IPS-15b (cell line): Measurements from ENCODE around the gene MYCL.
"Not testable (repeated sequence)": the region's sequence is repeated elsewhere in the genome, so short reads cannot be mapped to it uniquely, and the experiment has no call there.

ENCODE experiments used
- H3K27me3 ChIP-seq: one replicate; pipeline ENCODE4 v1.6.1; 2013; ENCODE audit warnings: low read length; ENCODE audit not compliant: control insufficient read depth, insufficient read depth
- H3K36me3 ChIP-seq: one replicate; pipeline ENCODE4 v1.6.1; 2013; ENCODE audit warnings: low read length; ENCODE audit not compliant: control insufficient read depth, insufficient read depth
- H3K4me1 ChIP-seq: one replicate; pipeline ENCODE4 v1.6.1; 2013; ENCODE audit warnings: mild to moderate bottlenecking, low read length; ENCODE audit not compliant: control insufficient read depth, insufficient read depth
- H3K4me3 ChIP-seq: one replicate; pipeline ENCODE4 v1.5.1; 2013; ENCODE audit warnings: low read depth, low read length
- H3K9ac ChIP-seq: one replicate; pipeline ENCODE4 v1.6.1; 2013; ENCODE audit warnings: low read depth, mild to moderate bottlenecking, low read length
- H3K9me3 ChIP-seq: one replicate; pipeline ENCODE4 v1.6.1; 2013; ENCODE audit warnings: mild to moderate bottlenecking, low read length; ENCODE audit not compliant: control insufficient read depth, insufficient read depth

The MYCL gene

DNA sequence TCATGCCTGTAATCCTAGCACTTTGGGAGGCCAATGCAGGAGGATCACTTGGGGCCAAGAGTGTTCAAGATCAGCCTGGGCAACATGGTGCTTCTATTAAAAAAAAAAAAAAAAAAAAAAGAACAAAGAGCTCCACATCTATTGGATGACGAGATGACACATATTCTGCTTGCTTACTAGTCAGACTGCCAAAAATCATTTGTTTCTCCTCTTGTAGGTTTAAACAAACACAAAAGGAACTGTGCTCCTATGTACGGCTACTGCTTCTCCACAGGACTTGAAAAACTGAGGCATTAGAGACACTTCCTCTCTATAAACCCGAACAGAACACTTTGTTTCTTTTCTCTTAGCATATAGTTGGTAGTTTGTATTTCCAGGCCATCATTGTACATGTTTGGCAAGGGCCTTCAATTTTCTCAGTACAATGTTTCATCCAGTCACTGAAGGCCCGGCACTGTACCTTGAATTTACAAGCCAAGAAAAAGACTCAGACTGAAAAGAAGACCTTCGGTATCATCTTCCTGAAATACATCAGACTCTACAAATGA is 24.4 kb downstream of the MYCL start:
- no peaks in the 10 kb centered on the region for H3K9me3 ChIP-seq
- no peak overlapping the region for H3K4me3 ChIP-seq
- H3K36me3 ChIP-seq, result no peaks in the 10 kb centered on the region
- H3K4me1 ChIP-seq, result peaks cover 21% of the 10 kb centered on the region
- H3K27me3 ChIP-seq, result no peaks in the 10 kb centered on the region
- no peak overlapping the region for H3K9ac ChIP-seq

DNA sequence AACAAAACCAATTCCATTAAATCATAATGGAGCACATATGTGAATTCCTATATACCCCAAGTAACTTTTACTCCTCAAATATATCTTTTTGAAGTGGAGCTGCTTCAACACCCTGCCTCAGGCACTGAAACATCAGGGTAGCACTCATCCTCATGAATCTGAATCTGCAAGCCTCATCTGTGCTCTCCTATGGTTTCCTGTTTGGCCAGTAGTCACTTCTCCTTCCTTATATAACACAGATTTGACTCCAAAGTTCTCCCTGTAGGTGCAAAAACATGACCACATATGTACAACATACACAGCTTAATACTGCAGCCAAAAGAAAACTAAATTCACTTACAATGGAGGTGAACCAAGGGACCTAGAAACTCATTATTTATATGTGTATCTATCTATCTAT is 25.6 kb downstream of the MYCL start:
- Histone ChIP-seq H3K9ac (no peak overlapping the region), H3K36me3 (no peaks in the 10 kb centered on the region), H3K4me1 (peaks cover 14% of the 10 kb centered on the region), H3K27me3 (no peaks in the 10 kb centered on the region), H3K4me3 (no peak overlapping the region), H3K9me3 (no peaks in the 10 kb centered on the region)

DNA sequence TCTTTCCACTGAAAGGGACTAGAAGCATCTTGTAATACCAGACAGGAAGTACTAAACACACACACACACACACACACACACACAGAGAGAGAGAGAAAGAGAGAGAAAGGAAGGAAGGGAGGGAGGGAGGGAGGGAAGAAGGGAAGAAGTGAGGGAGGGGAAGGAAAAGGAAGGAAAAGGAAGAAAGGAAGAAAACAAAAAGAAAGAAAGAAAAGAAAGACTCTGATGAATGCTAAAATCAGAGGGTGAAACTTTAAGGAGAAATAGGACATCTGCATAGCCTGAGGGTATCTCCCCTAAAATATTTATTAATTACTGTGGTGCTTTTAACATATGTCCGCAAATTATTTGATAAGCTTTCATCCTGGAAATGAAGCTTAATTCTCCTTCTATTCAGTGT is 29.0 kb downstream of the MYCL start:
- no peaks in the 10 kb centered on the region for H3K36me3 ChIP-seq

DNA sequence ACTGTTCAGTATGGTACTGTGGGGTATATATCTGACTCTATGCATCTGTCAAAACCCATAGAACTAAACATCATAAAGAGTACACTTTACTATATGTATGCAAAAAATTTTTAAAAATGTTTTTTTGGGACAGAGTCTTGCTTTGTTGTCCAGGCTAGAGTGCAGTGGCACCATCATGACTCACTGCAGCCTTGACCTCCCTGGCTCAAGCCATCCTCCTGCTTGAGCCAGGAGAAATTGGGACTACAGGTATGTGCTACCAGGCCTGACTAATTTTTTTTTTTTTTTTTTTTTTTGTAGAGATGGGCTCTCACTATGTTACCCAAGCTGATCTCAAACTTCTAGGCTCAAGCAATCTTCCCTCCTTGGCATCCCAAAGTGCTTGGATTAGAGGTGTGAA is 29.9 kb downstream of the MYCL start:
- Histone ChIP-seq H3K27me3 (no peaks in the 10 kb centered on the region), H3K36me3 (no peaks in the 10 kb centered on the region), H3K4me1 (no peaks in the 10 kb centered on the region), H3K9me3 (no peaks in the 10 kb centered on the region), H3K4me3 (no peak overlapping the region), H3K9ac (no peak overlapping the region)

More for the DNA sequence above, 29.0 kb downstream of the MYCL start:
- Histone ChIP-seq H3K9me3 (no peaks in the 10 kb centered on the region), H3K27me3 (no peaks in the 10 kb centered on the region), H3K4me3 (no peak overlapping the region), H3K9ac (no peak overlapping the region), H3K4me1 (peaks cover 5% of the 10 kb centered on the region)

DNA sequence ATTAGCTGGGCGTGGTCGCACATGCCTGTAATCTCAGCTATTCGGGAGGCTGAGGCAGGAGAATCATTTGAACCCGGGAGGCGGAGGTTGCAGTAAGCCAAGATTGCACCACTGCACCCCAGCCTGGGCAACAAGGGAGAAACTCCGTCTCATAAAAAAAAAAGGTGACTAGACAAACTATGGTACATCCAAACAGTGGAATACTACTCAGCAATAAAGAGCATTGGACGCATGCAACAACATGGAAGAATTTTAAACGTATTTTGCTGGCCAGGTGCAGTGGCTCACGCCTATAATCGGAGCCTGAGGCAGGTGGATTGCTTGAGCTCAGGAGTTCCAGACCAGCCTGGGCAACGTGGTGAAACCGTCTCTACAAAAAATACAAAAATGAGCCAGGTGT is 30.7 kb downstream of the MYCL start:
- not testable (repeated sequence) for H3K9ac ChIP-seq, H3K4me3 ChIP-seq, H3K36me3 ChIP-seq, H3K27me3 ChIP-seq, H3K9me3 ChIP-seq, H3K4me1 ChIP-seq

DNA sequence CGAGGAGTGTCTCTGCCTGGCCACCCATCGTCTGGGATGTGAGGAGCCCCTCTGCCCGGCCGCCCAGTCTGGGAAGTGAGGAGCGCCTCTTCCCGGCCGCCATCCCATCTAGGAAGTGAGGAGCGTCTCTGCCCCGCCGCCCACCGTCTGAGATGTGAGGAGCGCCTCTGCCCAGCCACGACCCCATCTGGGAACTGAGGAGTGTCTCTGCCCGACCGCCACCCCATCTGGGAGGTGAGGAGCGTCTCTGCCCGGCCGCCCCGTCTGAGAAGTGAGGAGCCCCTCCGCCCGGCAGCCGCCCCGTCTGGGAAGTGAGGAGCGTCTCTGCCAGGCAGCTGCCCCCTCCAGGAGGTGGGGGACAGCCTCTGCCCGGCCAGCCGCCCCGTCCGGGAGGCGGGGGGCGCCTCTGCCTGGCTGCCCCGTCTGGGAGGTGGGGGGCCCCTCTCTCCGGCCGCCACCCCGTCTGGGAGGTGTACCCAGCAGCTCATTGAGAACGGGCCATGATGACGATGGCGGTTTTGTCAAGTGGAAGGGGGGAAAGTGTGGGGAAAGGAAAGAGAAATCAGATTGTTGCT is 32.1 kb downstream of the MYCL start:
- not testable (repeated sequence) for H3K36me3 ChIP-seq, H3K9ac ChIP-seq, H3K4me1 ChIP-seq, H3K4me3 ChIP-seq, H3K9me3 ChIP-seq, H3K27me3 ChIP-seq

DNA sequence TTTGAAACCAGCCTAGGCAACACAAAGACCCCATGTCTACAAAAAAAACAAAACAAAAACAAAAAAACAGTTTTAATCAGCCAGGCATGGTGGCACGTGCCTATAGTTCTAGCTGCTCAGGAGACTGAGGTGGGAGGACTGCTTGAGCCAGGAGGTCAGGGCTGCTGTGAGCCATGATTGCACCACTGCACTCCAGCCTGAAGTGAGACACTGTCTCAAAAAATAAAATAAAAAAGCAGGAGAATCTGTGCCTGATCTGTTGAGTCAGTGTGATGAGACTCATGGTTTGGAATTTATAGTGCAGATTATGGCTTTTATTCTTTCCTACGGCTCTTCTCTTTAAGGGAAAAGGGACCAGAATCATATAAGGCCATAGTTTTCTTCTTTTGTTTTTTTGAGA is 35.0 kb downstream of the MYCL start:
- no peak overlapping the region for H3K9ac ChIP-seq
- H3K27me3 ChIP-seq, result no peaks in the 10 kb centered on the region
- no peaks in the 10 kb centered on the region for H3K9me3 ChIP-seq
- H3K36me3 ChIP-seq, result no peaks in the 10 kb centered on the region
- H3K4me3 ChIP-seq, result no peak overlapping the region
- no peaks in the 10 kb centered on the region for H3K4me1 ChIP-seq

DNA sequence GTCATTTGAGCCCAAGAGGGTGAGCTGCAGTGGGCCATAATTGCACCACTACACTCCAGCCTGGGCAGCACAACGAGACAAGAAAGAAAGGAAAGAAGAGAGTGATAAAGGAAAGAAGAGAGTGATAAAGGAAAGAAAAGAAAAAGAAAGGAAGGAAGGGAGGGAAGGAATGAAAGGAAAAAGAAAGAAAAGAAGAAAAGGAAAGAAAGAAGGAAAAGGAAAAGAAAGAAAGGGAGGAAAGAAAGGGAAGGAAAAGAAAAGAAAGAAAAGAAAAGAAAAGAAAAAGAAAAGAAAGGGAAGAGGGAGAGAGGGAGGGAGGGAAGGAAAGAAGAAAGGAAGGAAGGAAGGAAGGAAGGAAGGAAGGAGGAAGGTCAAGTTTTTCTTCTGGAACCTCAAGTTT is 36.0 kb downstream of the MYCL start:
- Histone ChIP-seq H3K4me3 (no peak overlapping the region), H3K36me3 (no peaks in the 10 kb centered on the region), H3K9me3 (no peaks in the 10 kb centered on the region), H3K9ac (no peak overlapping the region), H3K4me1 (no peaks in the 10 kb centered on the region), H3K27me3 (no peaks in the 10 kb centered on the region)

DNA sequence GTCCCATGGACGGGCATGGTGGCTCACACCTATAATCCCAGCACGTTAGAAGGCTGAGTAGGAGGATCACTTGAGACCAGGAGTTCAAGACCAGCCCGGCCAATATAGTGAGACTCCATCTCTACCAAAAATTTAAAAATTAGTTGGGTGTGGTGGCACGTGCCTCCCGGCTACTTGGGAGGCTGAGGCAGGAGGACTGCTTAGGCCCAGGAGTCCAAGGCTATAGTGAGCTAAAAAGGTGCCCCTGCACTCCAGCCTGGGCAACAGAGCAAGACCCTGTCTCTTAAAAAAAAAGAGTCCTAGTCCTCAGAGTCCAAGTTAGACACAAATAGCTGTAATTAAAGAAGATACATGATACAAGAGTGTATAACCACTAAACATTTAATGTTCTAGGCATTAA is 38.5 kb downstream of the MYCL start:
- Histone ChIP-seq H3K4me3 (no peak overlapping the region), H3K27me3 (no peaks in the 10 kb centered on the region), H3K9ac (no peak overlapping the region), H3K4me1 (no peaks in the 10 kb centered on the region), H3K9me3 (no peaks in the 10 kb centered on the region), H3K36me3 (no peaks in the 10 kb centered on the region)

DNA sequence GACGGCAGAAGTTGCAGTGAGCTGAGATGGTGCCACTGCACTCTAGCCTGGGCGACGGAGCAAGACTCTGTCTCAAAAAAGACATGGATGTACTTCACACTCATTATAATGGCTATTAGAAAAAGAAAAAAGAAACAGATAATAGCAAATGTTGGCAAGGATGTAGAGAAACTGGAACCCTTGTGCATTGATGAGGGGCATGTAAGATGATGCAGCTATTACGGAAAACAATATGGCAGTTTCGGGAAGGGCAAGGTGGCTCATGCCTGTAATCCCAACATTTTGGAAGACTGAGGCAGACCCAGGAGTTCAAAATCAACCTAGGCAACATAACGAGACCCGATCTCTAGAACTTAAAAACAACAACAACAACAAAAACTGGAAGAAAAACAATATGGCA is 40.7 kb downstream of the MYCL start:
- Histone ChIP-seq H3K27me3 (no peaks in the 10 kb centered on the region), H3K36me3 (no peaks in the 10 kb centered on the region), H3K4me1 (no peaks in the 10 kb centered on the region), H3K9ac (no peak overlapping the region), H3K9me3 (no peaks in the 10 kb centered on the region), H3K4me3 (no peak overlapping the region)

DNA sequence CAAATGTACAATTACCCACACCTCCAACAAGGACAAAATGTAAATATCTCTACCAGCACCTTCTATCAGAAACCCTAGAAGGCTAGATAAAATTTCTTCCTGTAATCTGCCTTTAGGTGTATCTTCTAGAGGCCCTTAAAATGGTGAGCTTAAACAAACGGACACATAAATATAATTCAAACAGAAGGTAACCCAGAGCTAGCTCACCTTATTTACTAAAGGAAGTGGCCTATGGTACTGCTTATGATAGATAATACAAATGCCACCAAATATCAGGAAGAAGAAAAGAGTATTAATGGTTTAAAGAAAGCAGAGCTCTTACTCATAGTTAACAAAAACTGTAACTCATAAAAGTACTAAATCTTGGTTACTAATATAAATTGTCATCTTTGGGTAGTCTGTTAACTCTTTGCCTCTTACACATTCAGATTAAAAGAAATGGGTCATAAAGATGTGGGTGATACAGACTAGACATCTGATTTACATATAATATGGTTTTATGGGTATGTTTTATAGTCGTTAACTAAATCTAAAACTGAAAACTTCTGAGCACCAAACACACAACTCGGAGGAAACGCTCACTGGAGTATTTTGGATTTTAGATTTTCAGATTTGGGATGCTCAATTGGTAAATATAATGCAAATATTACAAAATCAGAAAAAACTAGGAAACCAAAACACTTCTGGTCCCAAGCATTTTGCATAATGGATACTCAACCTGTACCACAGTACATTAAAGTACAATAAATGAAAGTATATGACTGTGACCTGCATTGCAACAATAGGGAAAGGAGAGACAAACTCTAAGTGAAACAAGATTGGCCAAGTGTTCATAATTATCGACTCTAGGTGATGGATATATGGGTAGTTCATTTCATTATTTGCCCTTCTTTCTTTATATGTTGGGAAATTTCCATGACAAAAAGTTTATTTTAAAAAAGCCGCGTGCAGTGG is 41.6 kb downstream of the MYCL start:
- Histone ChIP-seq H3K9me3 (no peaks in the 10 kb centered on the region), H3K27me3 (no peaks in the 10 kb centered on the region), H3K9ac (no peak overlapping the region), H3K36me3 (no peaks in the 10 kb centered on the region), H3K4me3 (no peak overlapping the region), H3K4me1 (no peaks in the 10 kb centered on the region)

DNA sequence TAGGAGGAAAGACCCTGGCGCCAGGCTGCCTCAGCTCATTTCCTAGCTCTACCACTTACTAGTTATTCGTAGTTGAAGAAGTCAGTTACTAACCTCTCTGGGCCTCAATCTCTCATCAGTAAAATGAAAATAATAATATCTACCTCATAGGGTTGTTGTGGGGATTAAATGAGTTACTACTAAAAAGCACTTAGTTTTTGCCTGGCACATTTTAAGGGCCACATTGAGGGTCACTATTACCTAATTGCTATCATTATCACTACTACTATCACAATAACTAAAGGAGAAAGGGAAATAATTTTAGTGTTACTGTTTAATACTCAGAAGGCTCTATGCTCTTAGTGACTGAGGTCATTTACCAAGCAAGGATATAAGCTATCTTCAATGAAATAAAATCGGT is 43.4 kb downstream of the MYCL start:
- Histone ChIP-seq H3K9me3 (no peaks in the 10 kb centered on the region), H3K36me3 (no peaks in the 10 kb centered on the region), H3K9ac (no peak overlapping the region)

More for the DNA sequence above, 43.4 kb downstream of the MYCL start:
- Histone ChIP-seq H3K27me3 (no peaks in the 10 kb centered on the region), H3K4me1 (no peaks in the 10 kb centered on the region), H3K4me3 (no peak overlapping the region)
